Breast epithelium (tissue), 3 donors: ENCODE measurements around the gene CHST2.

Experiments used
- POLR2A ChIP-seq: fragments of 450-650 bp; IDR thresholded peaks from one replicate; pipeline ENCODE4 v1.6.1; 2016; ENCODE audit warnings: antibody characterized with exemption, mild to moderate bottlenecking, moderate library complexity
- TF ChIP-seq, protein P1 (sequence below), 3 donors: fragments of 450-650 bp; IDR thresholded peaks; one replicate each; pipeline ENCODE4 v1.5.1; 2016 to 2017; ENCODE audit warnings: antibody characterized with exemption in 3 of 3, mild to moderate bottlenecking in 3 of 3, moderate library complexity in 3 of 3

GRCh38 chr3:143092191-143092590, 27.4 kb upstream of the CHST2 start:
- TF ChIP-seq, protein P1, sequence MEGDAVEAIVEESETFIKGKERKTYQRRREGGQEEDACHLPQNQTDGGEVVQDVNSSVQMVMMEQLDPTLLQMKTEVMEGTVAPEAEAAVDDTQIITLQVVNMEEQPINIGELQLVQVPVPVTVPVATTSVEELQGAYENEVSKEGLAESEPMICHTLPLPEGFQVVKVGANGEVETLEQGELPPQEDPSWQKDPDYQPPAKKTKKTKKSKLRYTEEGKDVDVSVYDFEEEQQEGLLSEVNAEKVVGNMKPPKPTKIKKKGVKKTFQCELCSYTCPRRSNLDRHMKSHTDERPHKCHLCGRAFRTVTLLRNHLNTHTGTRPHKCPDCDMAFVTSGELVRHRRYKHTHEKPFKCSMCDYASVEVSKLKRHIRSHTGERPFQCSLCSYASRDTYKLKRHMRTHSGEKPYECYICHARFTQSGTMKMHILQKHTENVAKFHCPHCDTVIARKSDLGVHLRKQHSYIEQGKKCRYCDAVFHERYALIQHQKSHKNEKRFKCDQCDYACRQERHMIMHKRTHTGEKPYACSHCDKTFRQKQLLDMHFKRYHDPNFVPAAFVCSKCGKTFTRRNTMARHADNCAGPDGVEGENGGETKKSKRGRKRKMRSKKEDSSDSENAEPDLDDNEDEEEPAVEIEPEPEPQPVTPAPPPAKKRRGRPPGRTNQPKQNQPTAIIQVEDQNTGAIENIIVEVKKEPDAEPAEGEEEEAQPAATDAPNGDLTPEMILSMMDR (IDR thresholded peaks at IDR 0.05), result no peak
- no peak for TF ChIP-seq POLR2A
